Transverse colon (tissue), 4 donors: ENCODE measurements around the gene HOXD3. TPM values are rescaled to one million over a fixed set of nuclear protein-coding genes. Genes with fewer than 3 reads are reported as not detected.

Experiments
- DNase-seq: peaks from one replicate; pipeline ENCODE4 v3.0.0-alpha.2; 2019
- H3K27ac ChIP-seq, 4 donors: fragments of 200-600 bp; sonication (generic); 2 replicates each; pipeline ENCODE4 v1.5.1; 2016 to 2018; ENCODE audit warnings: inconsistent platforms in 4 of 4
- H3K27me3 ChIP-seq: fragments of 200-600 bp; sonication (generic); 2 replicates; pipeline ENCODE4 v1.5.1; 2017; ENCODE audit warnings: inconsistent platforms
- H3K36me3 ChIP-seq, 4 donors: fragments of 200-600 bp; sonication (generic); 2 replicates each; pipeline ENCODE4 v1.5.1; 2017 to 2019; ENCODE audit warnings: inconsistent platforms in 4 of 4
- H3K4me1 ChIP-seq, 4 donors: fragments of 200-600 bp; sonication (generic); 2 replicates each; pipeline ENCODE4 v1.5.1; 2017 to 2020; ENCODE audit warnings: inconsistent platforms in 4 of 4
- H3K4me3 ChIP-seq, 4 donors: fragments of 200-600 bp; sonication (generic); 1 replicate in 1 of 4; 2 replicates in 3 of 4; pipeline versions ENCODE4 v1.5.1 to v1.6.1; 2017 to 2019; ENCODE audit warnings: inconsistent platforms in 4 of 4
- H3K9me3 ChIP-seq, 2 donors: fragments of 200-600 bp; sonication (generic); 2 replicates each; pipeline ENCODE4 v1.5.1; 2017 to 2019; ENCODE audit warnings: inconsistent platforms in 2 of 2
- CTCF ChIP-seq, 5 experiments: fragments of 200-600 bp in 3 of 5; fragments of 450-650 bp in 2 of 5; sonication (generic) in 3 of 5; IDR thresholded peaks; 1 replicate in 2 of 5; 2 replicates in 3 of 5; pipeline ENCODE4 v1.5.1; 2016 to 2017; ENCODE audit warnings: antibody characterized with exemption in 5 of 5, inconsistent platforms in 3 of 5, mild to moderate bottlenecking in 2 of 5, moderate library complexity in 1 of 5
- EP300 ChIP-seq: sonication (generic); formaldehyde crosslinking; IDR thresholded peaks from one replicate; pipeline ENCODE4 v1.6.1; 2017; ENCODE audit warnings: antibody characterized with exemption, low read depth
- POLR2A ChIP-seq: fragments of 450-650 bp; IDR thresholded peaks from one replicate; pipeline ENCODE4 v1.6.1; 2016; ENCODE audit warnings: antibody characterized with exemption, mild to moderate bottlenecking, moderate library complexity
- POLR2AphosphoS5 ChIP-seq, 3 donors: sonication (generic); formaldehyde crosslinking; IDR thresholded peaks; one replicate each; pipeline ENCODE4 v1.6.1; 2016; ENCODE audit warnings: antibody characterized with exemption in 3 of 3
- WGBS, 2 donors: methylation state at CpG; one replicate each; pipeline ENCODE4 v1.1.5; 2018; ENCODE audit warnings: low coverage in 1 of 2; 5-methylcytosine and 5-hydroxymethylcytosine counted together
- in situ Hi-C, 4 donors: fragments of 200-750 bp; cut with MboI; loops; one replicate each; pipeline versions ENCODE4 v1.15.0 to v1.15.1; 2017; ENCODE audit warnings: low sequenced_read_pairs in 3 of 4, low pct_ligation_motif_present in 1 of 4, low pct_unique_long_range_greater_than_20kb in 1 of 4
- intact Hi-C: fragments of 100-400 bp; cut with DNase I; formaldehyde crosslinking; loops from one replicate; pipeline ENCODE4 v1.15.1; 2023; ENCODE audit warnings: low total_unique reads
- total RNA-seq, 4 donors: library from RNA; depleted of rRNA; stranded (reverse); fragments of >200 nt; gene quantifications; one replicate each; pipeline ENCODE4 v1.1.0, GENCODE V29; 2016

Gene HOXD3
- total RNA-seq, 4 donors from 2014 or later = 2.0 to 15.7 (median 7.6) TPM; not detected in 1

GRCh38 chr2:176206136-176206535, 49.0 kb downstream of the HOXD3 start:
- no peak for TF ChIP-seq CTCF (IDR thresholded peaks at IDR 0.05)
- TF ChIP-seq POLR2A = no peak
- no peak for TF ChIP-seq EP300
- TF ChIP-seq POLR2AphosphoS5 (IDR thresholded peaks at IDR 0.05) = no peak
- in situ Hi-C loops (no loop called here), intact Hi-C loops (no loop called here)
- no peaks in the 10 kb centered on the region for H3K9me3 ChIP-seq
- no peaks in the 10 kb centered on the region for H3K27me3 ChIP-seq
- H3K4me3 ChIP-seq = no peak overlapping the region
- WGBS, 2 donors = 98 to 100% methylated on average over 1 to 2 of the region's 2 CpGs
- no peak for DNase-seq
- no peaks in the 10 kb centered on the region for H3K36me3 ChIP-seq
- H3K27ac ChIP-seq = no peak overlapping the region
- H3K4me1 ChIP-seq = no peaks in the 10 kb centered on the region

- no peaks in the 10 kb centered on the region for H3K4me1 ChIP-seq
- no peak for DNase-seq
- in situ Hi-C loops (no loop called here), intact Hi-C loops (no loop called here)
- WGBS, 2 donors = 56 to 69% methylated on average over 1 to 2 of the region's 2 CpGs
- H3K36me3 ChIP-seq = no peaks in the 10 kb centered on the region
- H3K27ac ChIP-seq = no peak overlapping the region
- H3K4me3 ChIP-seq = no peak overlapping the region
- no peak for TF ChIP-seq CTCF (IDR thresholded peaks at IDR 0.05)
- TF ChIP-seq POLR2A = no peak
- no peak for TF ChIP-seq EP300
- no peak for TF ChIP-seq POLR2AphosphoS5 (IDR thresholded peaks at IDR 0.05)
- no peaks in the 10 kb centered on the region for H3K9me3 ChIP-seq
- H3K27me3 ChIP-seq = no peaks in the 10 kb centered on the region
Observed at GRCh38 chr2:176206682-176207081, 49.6 kb downstream of the HOXD3 start.

GRCh38 chr2:176211110-176211509, 54.0 kb downstream of the HOXD3 start:
- WGBS, 2 donors = 69 to 93% methylated on average over 1 of the region's 1 CpG
- Histone ChIP-seq H3K4me1 (no peaks in the 10 kb centered on the region), H3K9me3 (no peaks in the 10 kb centered on the region), H3K4me3 (no peak overlapping the region), H3K36me3 (no peaks in the 10 kb centered on the region), H3K27ac (no peak overlapping the region), H3K27me3 (no peaks in the 10 kb centered on the region)
- DNase-seq = no peak
- intact Hi-C loops (no loop called here), in situ Hi-C loops (no loop called here)
- TF ChIP-seq CTCF (IDR thresholded peaks at IDR 0.05) (no peak), POLR2AphosphoS5 (IDR thresholded peaks at IDR 0.05) (no peak), POLR2A (no peak), EP300 (no peak)

DNA sequence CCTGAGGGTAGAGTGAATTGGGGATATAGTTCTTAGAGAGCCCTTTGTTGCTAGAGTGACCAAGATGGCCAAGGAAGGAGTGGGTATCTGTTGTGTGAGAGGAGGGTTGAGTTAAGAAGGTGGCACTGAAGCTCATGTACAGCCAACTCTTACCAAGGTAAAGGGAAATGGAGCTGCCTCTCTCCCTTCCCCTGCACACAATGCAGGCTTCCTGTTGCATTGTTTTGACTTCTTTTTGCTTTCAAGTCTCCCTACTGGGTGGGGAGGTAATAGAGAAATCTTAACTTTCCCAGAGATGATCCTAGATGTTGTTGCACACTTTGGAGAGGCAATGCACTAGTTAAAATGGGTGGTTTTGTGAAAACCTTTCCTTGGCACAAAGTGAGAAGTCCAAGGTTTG, 55.2 kb downstream of the HOXD3 start:
- Histone ChIP-seq H3K27ac (no peak overlapping the region), H3K9me3 (no peaks in the 10 kb centered on the region), H3K27me3 (no peaks in the 10 kb centered on the region), H3K4me1 (no peaks in the 10 kb centered on the region), H3K36me3 (no peaks in the 10 kb centered on the region), H3K4me3 (no peak overlapping the region)
- TF ChIP-seq POLR2AphosphoS5 (IDR thresholded peaks at IDR 0.05) (no peak), EP300 (no peak), CTCF (IDR thresholded peaks at IDR 0.05) (no peak), POLR2A (no peak)
- DNase-seq = no peak
- in situ Hi-C loops = no loop called here
- intact Hi-C loops = no loop called here
